Fibroblast of lung (primary cell): ENCODE measurements around the gene NAT16. TPM values are rescaled to one million over a fixed set of nuclear protein-coding genes. Genes with fewer than 3 reads are reported as not detected.

Source experiments
- DNase-seq, 2 donors: peaks; one replicate each; pipeline versions ENCODE4 v3.0.0 to v3.0.0-alpha.2; 2010; ENCODE audit warnings: low read depth in 2 of 2
- H2AFZ ChIP-seq: 2 replicates; pipeline ENCODE4 v1.5.1; 2012; ENCODE audit warnings: low read length, control low read depth, inconsistent platforms
- H3K27ac ChIP-seq: 2 replicates; pipeline ENCODE4 v1.5.1; 2011; ENCODE audit warnings: low read length, control low read depth; ENCODE audit not compliant: insufficient read depth
- H3K27me3 ChIP-seq: 2 replicates; pipeline ENCODE4 v1.5.1; 2011; ENCODE audit warnings: mild to moderate bottlenecking, low read length; ENCODE audit not compliant: control insufficient read depth, insufficient read depth
- H3K36me3 ChIP-seq: 2 replicates; pipeline ENCODE4 v1.5.1; 2011; ENCODE audit warnings: low read length; ENCODE audit not compliant: control insufficient read depth, insufficient read depth
- H3K4me1 ChIP-seq: 2 replicates; pipeline ENCODE4 v1.5.1; 2011; ENCODE audit warnings: low read length; ENCODE audit not compliant: control insufficient read depth, insufficient read depth; ENCODE audit errors: extremely low read depth
- H3K4me2 ChIP-seq: 2 replicates; pipeline ENCODE4 v1.5.1; 2011; ENCODE audit warnings: low read length, control low read depth; ENCODE audit not compliant: insufficient read depth; ENCODE audit errors: extremely low read depth
- H3K4me3 ChIP-seq, 4 experiments: fragments of 200-600 bp in 1 of 4; sonication (generic) in 1 of 4; replicated peaks in 1 of 4; 2 replicates each; pipeline ENCODE4 v1.5.1; 2011 to 2016; ENCODE audit warnings: low read length in 4 of 4, low read depth in 3 of 4, mild to moderate bottlenecking in 3 of 4, control low read depth in 2 of 4, inconsistent platforms in 1 of 4, mixed read lengths in 1 of 4; ENCODE audit not compliant: insufficient read depth in 1 of 4; ENCODE audit errors: control extremely low read depth in 1 of 4
- H3K79me2 ChIP-seq: 2 replicates; pipeline ENCODE4 v1.5.1; 2012; ENCODE audit warnings: mild to moderate bottlenecking, low read length, inconsistent platforms; ENCODE audit not compliant: control insufficient read depth, insufficient read depth
- H3K9ac ChIP-seq: 2 replicates; pipeline ENCODE4 v1.5.1; 2011; ENCODE audit warnings: mild to moderate bottlenecking, low read length, control low read depth; ENCODE audit not compliant: insufficient read depth
- H3K9me3 ChIP-seq: 2 replicates; pipeline ENCODE4 v1.5.1; 2012; ENCODE audit warnings: low read depth, low read length; ENCODE audit not compliant: control insufficient read depth, insufficient read depth
- H4K20me1 ChIP-seq: 2 replicates; pipeline ENCODE4 v1.5.1; 2011; ENCODE audit warnings: low read length; ENCODE audit not compliant: control insufficient read depth, insufficient read depth; ENCODE audit errors: extremely low read depth
- EZH2 ChIP-seq: IDR thresholded peaks from 2 replicates; pipeline ENCODE4 v1.5.1; 2012; ENCODE audit warnings: low read length, control low read depth, mild to moderate bottlenecking; ENCODE audit errors: missing control alignments
- polyA plus RNA-seq, 2 donors: library from polyadenylated mRNA; depleted of rRNA in 1 of 2; stranded (reverse) in 1 of 2; unstranded in 1 of 2; fragments of >200 nt; gene quantifications; 2 replicates each; pipeline ENCODE4 v1.2.1, GENCODE V29; 2011 to 2012; ENCODE audit warnings: missing spikeins in 1 of 2
- total RNA-seq: library from RNA; depleted of rRNA; stranded (reverse); fragments of >200 nt; gene quantifications from 2 replicates; pipeline ENCODE4 v1.2.1, GENCODE V29; 2014
- TF ChIP-seq, protein P1 (sequence below), 2 donors: IDR thresholded peaks in 1 of 2; conservative IDR thresholded peaks in 1 of 2; 1 replicate in 1 of 2; 2 replicates in 1 of 2; pipeline ENCODE4 v1.5.1; 2011 to 2012; ENCODE audit warnings: low read length in 2 of 2, control low read depth in 1 of 2, inconsistent platforms in 1 of 2, low read depth in 1 of 2, mild to moderate bottlenecking in 1 of 2

Gene NAT16
- total and polyA plus RNA-seq, 2 donors (not counting 1 experiment from before 2014, with no cell fraction given): not detected

DNA sequence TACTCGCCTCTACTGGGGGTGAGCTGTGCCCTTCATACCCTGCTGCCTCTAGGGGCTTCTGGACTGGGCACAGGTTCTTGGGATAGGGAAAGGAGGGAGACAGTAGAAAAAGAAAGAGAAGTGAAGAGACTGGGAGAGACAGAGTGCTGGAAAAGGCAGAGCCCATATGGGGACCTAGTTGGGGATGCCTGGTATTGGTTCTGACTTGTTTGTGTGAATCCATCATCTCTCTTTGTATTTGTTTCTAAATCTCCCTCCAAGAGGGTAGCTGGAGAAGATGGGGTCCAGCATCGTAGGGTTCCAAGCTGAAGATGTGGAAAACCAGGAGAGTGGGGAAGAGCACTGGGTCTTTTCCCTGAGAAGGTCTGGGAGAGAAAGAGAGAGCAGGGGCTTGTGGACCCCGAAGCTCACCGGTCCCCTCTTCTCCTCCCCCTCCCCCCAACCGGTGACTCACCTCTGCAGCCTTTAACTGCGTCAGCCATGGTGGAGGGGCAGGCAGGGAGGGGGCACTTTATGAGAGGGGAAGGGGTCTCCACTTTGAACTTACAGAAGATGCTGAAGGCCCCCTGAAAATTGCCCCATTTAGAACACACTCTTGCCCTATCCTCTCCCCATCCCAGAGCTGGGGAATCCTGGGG is 11.6 kb downstream of the NAT16 start:
- no peaks in the 10 kb centered on the region for H3K9me3 ChIP-seq
- H3K9ac ChIP-seq: no peak overlapping the region
- no peak for DNase-seq
- peak; percentile 27 for TF ChIP-seq EZH2
- TF ChIP-seq, protein P1, sequence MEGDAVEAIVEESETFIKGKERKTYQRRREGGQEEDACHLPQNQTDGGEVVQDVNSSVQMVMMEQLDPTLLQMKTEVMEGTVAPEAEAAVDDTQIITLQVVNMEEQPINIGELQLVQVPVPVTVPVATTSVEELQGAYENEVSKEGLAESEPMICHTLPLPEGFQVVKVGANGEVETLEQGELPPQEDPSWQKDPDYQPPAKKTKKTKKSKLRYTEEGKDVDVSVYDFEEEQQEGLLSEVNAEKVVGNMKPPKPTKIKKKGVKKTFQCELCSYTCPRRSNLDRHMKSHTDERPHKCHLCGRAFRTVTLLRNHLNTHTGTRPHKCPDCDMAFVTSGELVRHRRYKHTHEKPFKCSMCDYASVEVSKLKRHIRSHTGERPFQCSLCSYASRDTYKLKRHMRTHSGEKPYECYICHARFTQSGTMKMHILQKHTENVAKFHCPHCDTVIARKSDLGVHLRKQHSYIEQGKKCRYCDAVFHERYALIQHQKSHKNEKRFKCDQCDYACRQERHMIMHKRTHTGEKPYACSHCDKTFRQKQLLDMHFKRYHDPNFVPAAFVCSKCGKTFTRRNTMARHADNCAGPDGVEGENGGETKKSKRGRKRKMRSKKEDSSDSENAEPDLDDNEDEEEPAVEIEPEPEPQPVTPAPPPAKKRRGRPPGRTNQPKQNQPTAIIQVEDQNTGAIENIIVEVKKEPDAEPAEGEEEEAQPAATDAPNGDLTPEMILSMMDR (conservative IDR thresholded peaks at IDR 0.05 in 1 of 2, IDR thresholded peaks at IDR 0.05 in 1 of 2; ENCODE audit: low read depth in 1 of 2, low read length in 2 of 2): no peak
- peaks cover 62% of the 10 kb centered on the region for H3K27me3 ChIP-seq
- no peaks in the 10 kb centered on the region for H3K79me2 ChIP-seq
- peaks cover 2% of the 10 kb centered on the region for H4K20me1 ChIP-seq
- no peak overlapping the region for H3K4me3 ChIP-seq
- H3K4me2 ChIP-seq: peak overlapping the region; percentile 13
- H3K27ac ChIP-seq: no peak overlapping the region
- H3K36me3 ChIP-seq: no peaks in the 10 kb centered on the region
- H2AFZ ChIP-seq: no peak overlapping the region
- H3K4me1 ChIP-seq: peaks cover 24% of the 10 kb centered on the region

GRCh38 chr7:101167645-101168411 is 12.3 kb downstream of the NAT16 start:
- no peak for DNase-seq
- Histone ChIP-seq H3K9ac (no peak overlapping the region), H3K4me1 (peaks cover 19% of the 10 kb centered on the region), H3K36me3 (no peaks in the 10 kb centered on the region), H3K27ac (no peak overlapping the region), H3K9me3 (no peaks in the 10 kb centered on the region), H2AFZ (no peak overlapping the region), H3K27me3 (peaks cover 58% of the 10 kb centered on the region), H4K20me1 (peaks cover 2% of the 10 kb centered on the region), H3K4me3 (no peak overlapping the region), H3K79me2 (no peaks in the 10 kb centered on the region), H3K4me2 (peak overlapping the region; percentile 13)
- no peak for TF ChIP-seq EZH2
- TF ChIP-seq, protein P1 (conservative IDR thresholded peaks at IDR 0.05 in 1 of 2, IDR thresholded peaks at IDR 0.05 in 1 of 2; ENCODE audit: low read depth in 1 of 2, low read length in 2 of 2): no peak

DNA sequence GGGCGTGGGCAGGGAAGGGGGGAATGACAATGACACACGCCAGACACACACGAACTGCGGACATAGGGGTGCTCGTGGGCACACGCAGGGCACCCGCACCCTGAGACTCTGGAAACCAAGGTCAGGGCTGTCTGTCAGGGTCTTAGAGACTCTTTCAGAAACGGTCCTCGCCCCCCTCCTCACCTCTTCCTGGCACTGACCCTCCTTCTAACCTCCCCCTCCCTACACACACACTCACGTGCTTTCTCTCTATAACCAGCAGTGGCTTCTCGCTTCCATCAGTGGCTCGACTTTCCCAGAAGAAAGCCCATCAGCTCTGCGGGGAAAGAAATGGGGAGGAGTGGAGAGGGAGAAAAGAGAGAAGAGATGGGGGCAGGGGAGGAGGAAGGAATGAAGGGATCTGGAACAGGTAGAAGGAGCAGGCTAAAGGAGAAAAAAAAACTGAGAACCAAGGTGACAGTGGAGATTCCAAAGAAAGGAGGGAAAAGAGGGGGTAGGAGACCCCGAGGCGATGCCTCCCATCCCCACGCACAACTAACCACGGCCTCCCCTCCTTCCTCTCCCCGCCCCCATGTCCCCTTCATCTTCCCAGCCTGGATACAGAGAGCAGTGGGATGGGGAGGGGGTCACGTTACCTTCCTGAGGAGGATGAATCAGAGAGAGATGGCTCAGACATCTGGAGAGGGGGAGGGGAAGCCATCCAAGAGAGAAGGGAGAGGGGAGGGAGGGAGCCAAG is 13.0 kb downstream of the NAT16 start:
- Histone ChIP-seq H3K9me3 (no peaks in the 10 kb centered on the region), H3K4me1 (peaks cover 20% of the 10 kb centered on the region), H3K4me3 (no peak overlapping the region), H4K20me1 (peaks cover 2% of the 10 kb centered on the region), H3K79me2 (no peaks in the 10 kb centered on the region), H3K4me2 (peak overlapping the region; percentile 35), H3K27me3 (peaks cover 50% of the 10 kb centered on the region), H3K36me3 (no peaks in the 10 kb centered on the region), H3K27ac (no peak overlapping the region), H2AFZ (no peak overlapping the region), H3K9ac (no peak overlapping the region)
- no peak for TF ChIP-seq EZH2
- TF ChIP-seq, protein P1 (conservative IDR thresholded peaks at IDR 0.05 in 1 of 2, IDR thresholded peaks at IDR 0.05 in 1 of 2; ENCODE audit: low read depth in 1 of 2, low read length in 2 of 2): no peak
- peak in 1 of 2 donors; percentile 52 for DNase-seq
